ENCODE data around the gene SPG21.

DNA sequence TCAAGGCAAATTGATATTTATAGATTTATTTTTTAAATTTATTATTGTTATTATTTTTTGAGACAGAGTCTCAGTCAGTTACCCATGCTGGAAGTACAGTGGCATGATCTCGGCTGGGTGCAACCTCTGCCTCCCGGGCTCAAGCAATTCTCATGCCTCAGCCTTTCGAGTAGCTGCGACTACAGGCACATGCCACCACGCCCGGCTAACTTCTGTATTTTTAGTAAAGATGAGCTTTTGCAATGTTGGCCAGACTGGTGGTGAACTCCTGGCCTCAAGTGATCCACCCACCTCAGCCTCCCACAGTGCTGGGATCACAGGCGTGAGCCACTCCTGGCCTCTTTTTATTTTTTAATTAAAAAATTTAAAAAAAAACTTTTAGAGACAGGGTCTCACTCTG is 19.0 kb downstream of the SPG21 start:
- no peak for TF ChIP-seq ZNF384 (IDR thresholded peaks at IDR 0.05)
- no peak for TF ChIP-seq BHLHE40 (IDR thresholded peaks at IDR 0.05; ENCODE audit: borderline replicate concordance)
- TF ChIP-seq FOXM1 (IDR thresholded peaks at IDR 0.05; ENCODE audit: borderline replicate concordance): no peak
- TF ChIP-seq SP1 (IDR thresholded peaks at IDR 0.05): no peak
- no peak for TF ChIP-seq TARDBP (IDR thresholded peaks at IDR 0.05)
